GM12801 (cell line): ENCODE measurements around the gene OR4D11.

ENCODE experiments used
- TF ChIP-seq, protein P1 (sequence below): IDR thresholded peaks from one replicate; pipeline ENCODE4 v1.5.1; 2011; ENCODE audit warnings: control low read depth; ENCODE audit not compliant: insufficient read length; ENCODE audit errors: extremely low read depth

Gene OR4D11

DNA sequence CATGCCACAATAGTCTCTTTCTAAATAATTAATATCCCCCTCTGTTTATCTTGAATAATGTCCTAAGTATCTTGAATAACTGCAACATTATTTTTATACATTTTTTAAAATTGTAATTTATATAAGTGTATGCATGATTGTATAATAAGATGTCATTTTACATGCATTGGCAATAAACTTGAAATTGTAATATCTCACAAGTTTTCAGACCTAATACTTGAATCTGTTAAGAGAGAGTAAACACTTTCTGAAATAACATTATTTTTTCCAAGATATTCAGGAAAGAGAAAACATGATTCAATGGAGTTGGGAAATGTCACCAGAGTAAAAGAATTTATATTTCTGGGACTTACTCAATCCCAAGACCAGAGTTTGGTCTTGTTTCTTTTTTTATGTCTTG, at the start of gene OR4D11:
OR4D11 (plus strand) TSS at position 301 of the 400 bp plus-strand sequence; CDS start at position 301, 0 bp downstream.
- TF ChIP-seq, protein P1, sequence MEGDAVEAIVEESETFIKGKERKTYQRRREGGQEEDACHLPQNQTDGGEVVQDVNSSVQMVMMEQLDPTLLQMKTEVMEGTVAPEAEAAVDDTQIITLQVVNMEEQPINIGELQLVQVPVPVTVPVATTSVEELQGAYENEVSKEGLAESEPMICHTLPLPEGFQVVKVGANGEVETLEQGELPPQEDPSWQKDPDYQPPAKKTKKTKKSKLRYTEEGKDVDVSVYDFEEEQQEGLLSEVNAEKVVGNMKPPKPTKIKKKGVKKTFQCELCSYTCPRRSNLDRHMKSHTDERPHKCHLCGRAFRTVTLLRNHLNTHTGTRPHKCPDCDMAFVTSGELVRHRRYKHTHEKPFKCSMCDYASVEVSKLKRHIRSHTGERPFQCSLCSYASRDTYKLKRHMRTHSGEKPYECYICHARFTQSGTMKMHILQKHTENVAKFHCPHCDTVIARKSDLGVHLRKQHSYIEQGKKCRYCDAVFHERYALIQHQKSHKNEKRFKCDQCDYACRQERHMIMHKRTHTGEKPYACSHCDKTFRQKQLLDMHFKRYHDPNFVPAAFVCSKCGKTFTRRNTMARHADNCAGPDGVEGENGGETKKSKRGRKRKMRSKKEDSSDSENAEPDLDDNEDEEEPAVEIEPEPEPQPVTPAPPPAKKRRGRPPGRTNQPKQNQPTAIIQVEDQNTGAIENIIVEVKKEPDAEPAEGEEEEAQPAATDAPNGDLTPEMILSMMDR = no peak

DNA sequence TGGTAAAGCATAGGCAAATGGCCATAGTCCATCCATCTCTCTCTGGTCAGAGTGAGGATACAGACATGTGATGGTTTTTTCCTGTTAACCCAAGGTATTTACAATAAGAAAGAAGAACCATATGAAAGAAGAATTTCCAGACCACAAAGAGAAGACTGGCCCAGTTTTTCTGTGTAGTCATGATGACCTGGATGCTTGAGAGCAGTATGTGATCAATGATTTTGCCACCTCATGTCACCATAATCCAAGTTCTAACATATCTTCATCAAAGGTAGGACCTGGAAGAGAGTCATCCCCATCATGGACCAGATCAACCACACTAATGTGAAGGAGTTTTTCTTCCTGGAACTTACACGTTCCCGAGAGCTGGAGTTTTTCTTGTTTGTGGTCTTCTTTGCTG, 46.7 kb upstream of the OR4D11 start, which contains the start of gene OR4D6:
OR4D6 (plus strand) TSS at position 301 of the 400 bp plus-strand sequence; CDS start at position 301, 0 bp downstream.
- TF ChIP-seq, protein P1 = no peak

DNA sequence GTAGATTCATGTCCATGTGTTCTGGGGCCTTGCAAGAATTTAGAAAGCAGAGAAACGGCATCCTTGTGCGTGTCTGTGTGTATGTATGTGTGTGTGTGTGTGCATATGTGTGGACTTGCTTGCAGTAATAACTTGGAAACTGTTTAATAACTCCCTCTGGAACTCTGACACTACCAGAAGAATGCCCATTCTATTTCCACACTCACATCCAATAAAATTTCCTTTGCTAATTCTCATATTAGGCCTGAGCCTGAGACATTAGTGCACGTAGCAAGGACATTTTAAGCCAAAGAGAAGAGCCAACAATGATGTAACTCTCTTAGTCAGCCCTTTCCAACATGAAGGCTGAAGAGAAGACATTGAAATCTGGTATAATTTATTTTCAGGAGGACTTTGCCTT, 43.5 kb upstream of the OR4D11 start:
- TF ChIP-seq, protein P1 = no peak

DNA sequence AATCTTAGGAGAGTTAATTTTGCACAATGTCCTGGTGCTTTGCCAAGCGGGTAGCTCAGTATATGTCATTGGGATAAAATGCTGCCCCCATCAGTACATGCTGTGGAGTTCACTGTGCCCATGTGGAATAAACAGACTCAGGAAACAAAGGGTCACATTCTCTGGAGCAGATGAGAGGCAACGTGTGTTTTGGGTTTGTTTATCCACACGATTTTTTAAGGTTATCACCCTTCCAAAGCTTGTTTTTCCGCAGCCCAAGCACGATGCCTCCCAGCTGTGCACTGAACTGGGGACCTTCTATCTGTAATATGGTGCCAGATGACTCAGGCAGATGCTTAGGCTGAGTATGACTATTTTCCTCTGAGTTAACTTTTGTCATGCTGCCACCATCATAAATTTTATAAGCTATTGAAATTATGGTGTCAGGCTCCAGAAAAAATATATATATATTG, 40.2 kb upstream of the OR4D11 start:
- TF ChIP-seq, protein P1 = no peak

DNA sequence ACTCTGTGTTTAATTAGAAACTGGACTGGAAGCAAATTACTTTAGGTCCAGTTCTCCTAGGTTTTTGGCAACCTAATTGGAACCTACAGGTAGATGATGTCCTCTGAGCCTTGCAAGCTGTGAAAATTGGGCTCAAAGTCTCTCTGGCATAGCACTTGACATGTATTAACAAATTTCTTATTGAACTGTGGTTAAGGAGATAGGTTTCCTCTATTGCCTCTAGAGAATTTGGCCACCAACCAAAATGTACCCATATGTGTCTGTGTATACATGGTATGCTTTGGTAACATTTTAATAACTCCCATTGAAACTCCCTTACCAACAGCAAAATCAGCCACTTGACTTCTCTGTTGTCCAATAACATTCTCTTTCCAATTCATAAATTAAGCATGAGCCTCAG, 30.4 kb upstream of the OR4D11 start, which contains the start of gene OR4D10:
OR4D10 (plus strand) TSS at position 301 of the 400 bp plus-strand sequence. CDS start 4,115 bp downstream, outside the sequence.
- TF ChIP-seq, protein P1 = no peak

DNA sequence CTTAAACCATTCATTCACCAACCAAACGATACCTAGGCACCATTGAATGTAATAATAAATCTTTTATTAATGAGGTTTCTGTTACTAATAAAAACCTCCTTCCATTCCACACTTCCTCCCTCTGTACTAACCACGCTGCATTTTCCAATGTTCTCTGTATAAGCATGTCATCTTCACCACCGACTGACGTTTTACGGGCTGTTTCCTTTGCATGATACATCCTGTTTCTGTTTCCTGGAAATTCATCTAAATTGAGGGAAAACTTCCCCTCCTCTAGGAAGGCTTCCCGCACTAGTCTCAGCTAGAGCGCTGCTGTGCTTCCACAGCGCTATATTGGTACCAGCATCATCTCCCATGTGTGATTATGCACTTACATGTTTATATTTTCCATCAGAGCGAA, 28.2 kb upstream of the OR4D11 start:
- TF ChIP-seq, protein P1 = no peak

DNA sequence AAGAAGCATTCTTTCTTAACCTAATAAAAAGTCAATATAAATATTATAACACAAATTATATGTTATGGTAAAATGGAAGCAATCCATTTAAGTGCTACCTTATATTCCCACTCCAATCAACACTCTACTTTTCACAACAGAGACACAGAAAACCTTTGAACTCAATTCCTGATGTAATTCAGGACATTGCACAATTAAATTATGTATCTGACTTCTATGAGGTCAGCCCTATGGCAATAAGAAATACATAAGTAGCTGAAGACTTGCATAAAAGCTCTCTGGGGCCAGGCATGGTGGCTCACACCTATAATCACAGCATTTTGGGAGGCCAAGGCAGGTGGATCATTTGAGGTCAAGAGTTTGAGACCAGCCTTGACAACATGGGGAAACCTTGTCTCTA, 23.5 kb upstream of the OR4D11 start:
- TF ChIP-seq, protein P1 = no peak
